Liver (tissue), 9 donors: ENCODE data around the gene PLCB1. TPM values are rescaled to one million over a fixed set of nuclear protein-coding genes. Genes with fewer than 3 reads are reported as not detected.

Source experiments
- DNase-seq: peaks from one replicate; pipeline ENCODE4 v3.0.0-alpha.2; 2017; ENCODE audit warnings: low spot score
- H3K27ac ChIP-seq, 2 donors: one replicate each; pipeline ENCODE4 v1.7.0; 2013; ENCODE audit warnings: inconsistent platforms in 2 of 2, low read length in 2 of 2, control low read depth in 1 of 2, low read depth in 1 of 2, mild to moderate bottlenecking in 1 of 2
- H3K27me3 ChIP-seq, 4 donors: one replicate each; pipeline versions ENCODE4 v1.6.1 to v1.7.0; 2013; ENCODE audit warnings: low read length in 3 of 4, inconsistent platforms in 1 of 4, mild to moderate bottlenecking in 1 of 4, moderate library complexity in 1 of 4; ENCODE audit not compliant: control insufficient read depth in 4 of 4, insufficient read depth in 4 of 4
- H3K36me3 ChIP-seq, 4 donors: one replicate each; pipeline versions ENCODE4 v1.6.1 to v1.7.0; 2013; ENCODE audit warnings: low read length in 3 of 4, mild to moderate bottlenecking in 3 of 4, low read depth in 1 of 4, moderate library complexity in 1 of 4; ENCODE audit not compliant: control insufficient read depth in 4 of 4, insufficient read depth in 3 of 4
- H3K4me1 ChIP-seq, 4 donors: one replicate each; pipeline versions ENCODE4 v1.6.1 to v1.7.0; 2013; ENCODE audit warnings: low read length in 3 of 4, mild to moderate bottlenecking in 3 of 4, moderate library complexity in 1 of 4; ENCODE audit not compliant: control insufficient read depth in 4 of 4, insufficient read depth in 4 of 4
- H3K4me3 ChIP-seq, 3 donors: one replicate each; pipeline versions ENCODE4 v1.6.1 to v1.7.0; 2013; ENCODE audit warnings: low read length in 3 of 3, control low read depth in 1 of 3, low read depth in 1 of 3, mild to moderate bottlenecking in 1 of 3
- H3K9ac ChIP-seq, 2 donors: one replicate each; pipeline ENCODE4 v1.7.0; 2013; ENCODE audit warnings: low read length in 2 of 2, mild to moderate bottlenecking in 2 of 2, moderate library complexity in 2 of 2, control low read depth in 1 of 2, low read depth in 1 of 2
- H3K9me3 ChIP-seq, 4 donors: one replicate each; pipeline versions ENCODE4 v1.6.1 to v1.7.0; 2013; ENCODE audit warnings: low read length in 3 of 4; ENCODE audit not compliant: control insufficient read depth in 4 of 4
- EGR1 ChIP-seq, 2 donors: IDR thresholded peaks; 2 replicates each; pipeline ENCODE4 v1.6.1; 2016 to 2018; ENCODE audit warnings: antibody characterized with exemption in 2 of 2, low read depth in 2 of 2
- FOXA1 ChIP-seq: IDR thresholded peaks from 2 replicates; pipeline ENCODE4 v1.6.1; 2016; ENCODE audit warnings: antibody characterized with exemption
- FOXA2 ChIP-seq: IDR thresholded peaks from 2 replicates; pipeline ENCODE4 v1.6.1; 2016; ENCODE audit warnings: antibody characterized with exemption
- HNF4A ChIP-seq, 2 donors: conservative IDR thresholded peaks; 2 replicates each; pipeline ENCODE4 v1.6.1; 2016; ENCODE audit warnings: antibody characterized with exemption in 2 of 2, mild to moderate bottlenecking in 2 of 2
- HNF4G ChIP-seq: IDR thresholded peaks from 2 replicates; pipeline ENCODE4 v1.6.1; 2016; ENCODE audit warnings: antibody characterized with exemption
- MAX ChIP-seq: IDR thresholded peaks from 2 replicates; pipeline ENCODE4 v1.6.1; 2016; ENCODE audit warnings: antibody characterized with exemption
- NR2F2 ChIP-seq: IDR thresholded peaks from 2 replicates; pipeline ENCODE4 v1.6.1; 2016; ENCODE audit warnings: antibody characterized with exemption
- RAD21 ChIP-seq, 2 donors: IDR thresholded peaks; 2 replicates each; pipeline ENCODE4 v1.6.1; 2016; ENCODE audit warnings: antibody characterized with exemption in 2 of 2, mild to moderate bottlenecking in 2 of 2
- SP1 ChIP-seq: IDR thresholded peaks from 2 replicates; pipeline ENCODE4 v1.6.1; 2018; ENCODE audit warnings: antibody characterized with exemption, mild to moderate bottlenecking
- TAF1 ChIP-seq: conservative IDR thresholded peaks from 2 replicates; pipeline ENCODE4 v1.6.1; 2016; ENCODE audit warnings: antibody characterized with exemption, mild to moderate bottlenecking
- YY1 ChIP-seq: IDR thresholded peaks from 2 replicates; pipeline ENCODE4 v1.6.1; 2016; ENCODE audit warnings: antibody characterized with exemption, mild to moderate bottlenecking
- WGBS: extraction: QIAGEN DNeasy Blood & Tissue Kit; methylation state at CpG from one replicate; pipeline ENCODE4 v1.1.7; 2013; 5-methylcytosine and 5-hydroxymethylcytosine counted together
- polyA plus RNA-seq, 2 donors: library from polyadenylated mRNA; stranded (reverse) in 1 of 2; unstranded in 1 of 2; fragments of 200-250 nt in 1 of 2; fragments of >200 nt in 1 of 2; fragmentation: Nextera tagmentation in 1 of 2; extraction: Ambion mirVana in 1 of 2; gene quantifications; one replicate each; pipeline versions ENCODE4 v1.2.1 to v1.2.3, GENCODE V29; 2013 to 2015
- total RNA-seq, 2 donors: library from RNA; depleted of rRNA; stranded (reverse); fragments of >200 nt; gene quantifications; one replicate each; pipeline ENCODE4 v1.2.3, GENCODE V29; 2014
- TF ChIP-seq, protein P1 (sequence below): IDR thresholded peaks from 2 replicates; pipeline ENCODE4 v1.6.1; 2016; ENCODE audit warnings: antibody characterized with exemption, mild to moderate bottlenecking
- TF ChIP-seq, protein P2 (sequence below): fragments of 150-350 bp; IDR thresholded peaks from 2 replicates; pipeline ENCODE4 v1.5.1; 2017; ENCODE audit warnings: improper control_type of control experiment, low read depth, low read length; ENCODE audit not compliant: missing input control
- TF ChIP-seq, protein P3 (sequence below): IDR thresholded peaks from 2 replicates; pipeline ENCODE4 v1.6.1; 2016; ENCODE audit warnings: antibody characterized with exemption
- donor health status: healthy.
- donor health status: healthy.
- donor health status: healthy.
- donor health status: healthy.
- donor health status: healthy.

Gene PLCB1
- total and polyA plus RNA-seq, 4 donors: 3.7 to 13.5 (median 5.9) TPM

GRCh38 chr20:8519887-8520286 lies 387.8 kb downstream of the PLCB1 start:
- TF ChIP-seq, protein P1, sequence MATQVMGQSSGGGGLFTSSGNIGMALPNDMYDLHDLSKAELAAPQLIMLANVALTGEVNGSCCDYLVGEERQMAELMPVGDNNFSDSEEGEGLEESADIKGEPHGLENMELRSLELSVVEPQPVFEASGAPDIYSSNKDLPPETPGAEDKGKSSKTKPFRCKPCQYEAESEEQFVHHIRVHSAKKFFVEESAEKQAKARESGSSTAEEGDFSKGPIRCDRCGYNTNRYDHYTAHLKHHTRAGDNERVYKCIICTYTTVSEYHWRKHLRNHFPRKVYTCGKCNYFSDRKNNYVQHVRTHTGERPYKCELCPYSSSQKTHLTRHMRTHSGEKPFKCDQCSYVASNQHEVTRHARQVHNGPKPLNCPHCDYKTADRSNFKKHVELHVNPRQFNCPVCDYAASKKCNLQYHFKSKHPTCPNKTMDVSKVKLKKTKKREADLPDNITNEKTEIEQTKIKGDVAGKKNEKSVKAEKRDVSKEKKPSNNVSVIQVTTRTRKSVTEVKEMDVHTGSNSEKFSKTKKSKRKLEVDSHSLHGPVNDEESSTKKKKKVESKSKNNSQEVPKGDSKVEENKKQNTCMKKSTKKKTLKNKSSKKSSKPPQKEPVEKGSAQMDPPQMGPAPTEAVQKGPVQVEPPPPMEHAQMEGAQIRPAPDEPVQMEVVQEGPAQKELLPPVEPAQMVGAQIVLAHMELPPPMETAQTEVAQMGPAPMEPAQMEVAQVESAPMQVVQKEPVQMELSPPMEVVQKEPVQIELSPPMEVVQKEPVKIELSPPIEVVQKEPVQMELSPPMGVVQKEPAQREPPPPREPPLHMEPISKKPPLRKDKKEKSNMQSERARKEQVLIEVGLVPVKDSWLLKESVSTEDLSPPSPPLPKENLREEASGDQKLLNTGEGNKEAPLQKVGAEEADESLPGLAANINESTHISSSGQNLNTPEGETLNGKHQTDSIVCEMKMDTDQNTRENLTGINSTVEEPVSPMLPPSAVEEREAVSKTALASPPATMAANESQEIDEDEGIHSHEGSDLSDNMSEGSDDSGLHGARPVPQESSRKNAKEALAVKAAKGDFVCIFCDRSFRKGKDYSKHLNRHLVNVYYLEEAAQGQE: no peak
- TF ChIP-seq SP1 (no peak), TAF1 (no peak), MAX (no peak)
- TF ChIP-seq, protein P2, sequence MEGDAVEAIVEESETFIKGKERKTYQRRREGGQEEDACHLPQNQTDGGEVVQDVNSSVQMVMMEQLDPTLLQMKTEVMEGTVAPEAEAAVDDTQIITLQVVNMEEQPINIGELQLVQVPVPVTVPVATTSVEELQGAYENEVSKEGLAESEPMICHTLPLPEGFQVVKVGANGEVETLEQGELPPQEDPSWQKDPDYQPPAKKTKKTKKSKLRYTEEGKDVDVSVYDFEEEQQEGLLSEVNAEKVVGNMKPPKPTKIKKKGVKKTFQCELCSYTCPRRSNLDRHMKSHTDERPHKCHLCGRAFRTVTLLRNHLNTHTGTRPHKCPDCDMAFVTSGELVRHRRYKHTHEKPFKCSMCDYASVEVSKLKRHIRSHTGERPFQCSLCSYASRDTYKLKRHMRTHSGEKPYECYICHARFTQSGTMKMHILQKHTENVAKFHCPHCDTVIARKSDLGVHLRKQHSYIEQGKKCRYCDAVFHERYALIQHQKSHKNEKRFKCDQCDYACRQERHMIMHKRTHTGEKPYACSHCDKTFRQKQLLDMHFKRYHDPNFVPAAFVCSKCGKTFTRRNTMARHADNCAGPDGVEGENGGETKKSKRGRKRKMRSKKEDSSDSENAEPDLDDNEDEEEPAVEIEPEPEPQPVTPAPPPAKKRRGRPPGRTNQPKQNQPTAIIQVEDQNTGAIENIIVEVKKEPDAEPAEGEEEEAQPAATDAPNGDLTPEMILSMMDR: no peak
- DNase-seq: no peak
- Histone ChIP-seq H3K27ac (no peak overlapping the region), H3K36me3 (no peaks in the 10 kb centered on the region), H3K9me3 (no peaks in the 10 kb centered on the region), H3K9ac (no peak overlapping the region), H3K27me3 (no peaks in the 10 kb centered on the region), H3K4me3 (no peak overlapping the region), H3K4me1 (no peaks in the 10 kb centered on the region)
- 95% methylated on average over 1 of the region's 1 CpG for WGBS

GRCh38 chr20:8522168-8522567 lies 390.1 kb downstream of the PLCB1 start:
- Histone ChIP-seq H3K4me1 (no peaks in the 10 kb centered on the region), H3K9me3 (no peaks in the 10 kb centered on the region), H3K27ac (no peak overlapping the region), H3K9ac (no peak overlapping the region), H3K4me3 (no peak overlapping the region), H3K36me3 (no peaks in the 10 kb centered on the region), H3K27me3 (no peaks in the 10 kb centered on the region)
- TF ChIP-seq TAF1 (no peak), FOXA1 (no peak), RAD21 (IDR thresholded peaks at IDR 0.05) (no peak), NR2F2 (no peak), EGR1 (IDR thresholded peaks at IDR 0.05; ENCODE audit: low read depth in 2 of 2) (no peak), HNF4A (conservative IDR thresholded peaks at IDR 0.05) (no peak), FOXA2 (no peak), MAX (no peak), YY1 (no peak), HNF4G (no peak)
- TF ChIP-seq, protein P1: no peak
- TF ChIP-seq, protein P3, sequence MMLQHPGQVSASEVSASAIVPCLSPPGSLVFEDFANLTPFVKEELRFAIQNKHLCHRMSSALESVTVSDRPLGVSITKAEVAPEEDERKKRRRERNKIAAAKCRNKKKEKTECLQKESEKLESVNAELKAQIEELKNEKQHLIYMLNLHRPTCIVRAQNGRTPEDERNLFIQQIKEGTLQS: no peak
- TF ChIP-seq, protein P2: no peak
- WGBS: 92% methylated on average over 4 of the region's 4 CpGs
- DNase-seq: no peak
